Measurements from ENCODE around the gene ATG7. TPM values are rescaled to one million over a fixed set of nuclear protein-coding genes. Genes with fewer than 3 reads are reported as not detected.

ATG7 gene
- polyA plus RNA-seq, 1 donor (not counting 4 experiments of a cell fraction or from before 2014, with no cell fraction given), result 27.9 TPM

- no peak overlapping the region for H2AFZ ChIP-seq (ENCODE audit: control insufficient read depth, low read length)
- H3K4me3 ChIP-seq (ENCODE audit: control insufficient read depth in 2 of 3, extremely low read depth in 1 of 3, insufficient read depth in 2 of 3, low read depth in 1 of 3, low read length in 3 of 3), result no peak overlapping the region
- H4K20me1 ChIP-seq (ENCODE audit: control insufficient read depth, extremely low read depth, insufficient read depth, low read length), result no peaks in the 10 kb centered on the region
- no peak overlapping the region for H3K4me2 ChIP-seq (ENCODE audit: control insufficient read depth, extremely low read depth, insufficient read depth, low read depth, low read length)
- peaks cover 35% of the 10 kb centered on the region for H3K4me1 ChIP-seq (ENCODE audit: control insufficient read depth, extremely low read depth, insufficient read depth, low read length)
- H3K9ac ChIP-seq (ENCODE audit: control insufficient read depth, extremely low read depth, insufficient read depth, low read length), result no peak overlapping the region
- DNase-seq (ENCODE audit: low read depth, low spot score) (no peak), FAIRE-seq (no peak)
- H3K9me1 ChIP-seq (ENCODE audit: control insufficient read depth, extremely low read depth, insufficient read depth, low read length), result peaks cover 10% of the 10 kb centered on the region
- no peak overlapping the region for H3K27ac ChIP-seq (ENCODE audit: control insufficient read depth, insufficient read depth, low read length)
- H3K36me3 ChIP-seq (ENCODE audit: control insufficient read depth in 2 of 2, extremely low read depth in 1 of 2, insufficient read depth in 2 of 2, low read length in 2 of 2), result peaks cover 4 to 9% of the 10 kb centered on the region in 2 experiments
- H3K79me2 ChIP-seq (ENCODE audit: control insufficient read depth, insufficient read depth, low read length), result peaks cover 90% of the 10 kb centered on the region
- no peaks in the 10 kb centered on the region for H3K9me3 ChIP-seq (ENCODE audit: control insufficient read depth, low read depth, low read length)
- dilution Hi-C loops (cut with MboI; ENCODE audit: extremely low pct_ligation_motif_present, low sequenced_read_pairs), result no loop called here
- no peaks in the 10 kb centered on the region for H3K27me3 ChIP-seq (ENCODE audit: control insufficient read depth, extremely low read depth, insufficient read depth, low read length)
- TF ChIP-seq CTCF (optimal IDR thresholded peaks at IDR 0.05 in 1 of 3, IDR thresholded peaks at IDR 0.05 in 1 of 3, conservative IDR thresholded peaks at IDR 0.05 in 1 of 3; ENCODE audit: extremely low read depth in 1 of 3, insufficient read depth in 2 of 3, low read length in 3 of 3) (no peak), EZH2 (IDR thresholded peaks at IDR 0.05; ENCODE audit: low read length) (no peak)
These were observed 316.6 kb downstream of the ATG7 start for GRCh38 chr3:11588755-11589154.

GRCh38 chr3:11589706-11590105, 317.5 kb downstream of the ATG7 start:
- peaks cover 28% of the 10 kb centered on the region for H3K4me1 ChIP-seq (ENCODE audit: control insufficient read depth, extremely low read depth, insufficient read depth, low read length)
- FAIRE-seq (no peak), DNase-seq (ENCODE audit: low read depth, low spot score) (no peak)
- TF ChIP-seq EZH2 (IDR thresholded peaks at IDR 0.05; ENCODE audit: low read length), result no peak
- TF ChIP-seq CTCF (optimal IDR thresholded peaks at IDR 0.05 in 1 of 3, IDR thresholded peaks at IDR 0.05 in 1 of 3, conservative IDR thresholded peaks at IDR 0.05 in 1 of 3; ENCODE audit: extremely low read depth in 1 of 3, insufficient read depth in 2 of 3, low read length in 3 of 3), result no peak
- H3K9me3 ChIP-seq (ENCODE audit: control insufficient read depth, low read depth, low read length), result no peaks in the 10 kb centered on the region
- dilution Hi-C loops (cut with MboI; ENCODE audit: extremely low pct_ligation_motif_present, low sequenced_read_pairs), result no loop called here
- no peaks in the 10 kb centered on the region for H3K27me3 ChIP-seq (ENCODE audit: control insufficient read depth, extremely low read depth, insufficient read depth, low read length)
- no peak overlapping the region for H3K27ac ChIP-seq (ENCODE audit: control insufficient read depth, insufficient read depth, low read length)
- no peak overlapping the region for H3K4me2 ChIP-seq (ENCODE audit: control insufficient read depth, extremely low read depth, insufficient read depth, low read depth, low read length)
- H2AFZ ChIP-seq (ENCODE audit: control insufficient read depth, low read length), result no peak overlapping the region
- H3K36me3 ChIP-seq (ENCODE audit: control insufficient read depth in 2 of 2, extremely low read depth in 1 of 2, insufficient read depth in 2 of 2, low read length in 2 of 2), result peaks cover 5 to 9% of the 10 kb centered on the region in 2 experiments
- peaks cover 10% of the 10 kb centered on the region for H3K9me1 ChIP-seq (ENCODE audit: control insufficient read depth, extremely low read depth, insufficient read depth, low read length)
- no peaks in the 10 kb centered on the region for H4K20me1 ChIP-seq (ENCODE audit: control insufficient read depth, extremely low read depth, insufficient read depth, low read length)
- no peak overlapping the region for H3K4me3 ChIP-seq (ENCODE audit: control insufficient read depth in 2 of 3, extremely low read depth in 1 of 3, insufficient read depth in 2 of 3, low read depth in 1 of 3, low read length in 3 of 3)
- H3K9ac ChIP-seq (ENCODE audit: control insufficient read depth, extremely low read depth, insufficient read depth, low read length), result no peak overlapping the region
- peaks cover 91% of the 10 kb centered on the region for H3K79me2 ChIP-seq (ENCODE audit: control insufficient read depth, insufficient read depth, low read length)

Data from keratinocyte (primary cell).